Measurements from ENCODE around the gene RPLP2.

DNA sequence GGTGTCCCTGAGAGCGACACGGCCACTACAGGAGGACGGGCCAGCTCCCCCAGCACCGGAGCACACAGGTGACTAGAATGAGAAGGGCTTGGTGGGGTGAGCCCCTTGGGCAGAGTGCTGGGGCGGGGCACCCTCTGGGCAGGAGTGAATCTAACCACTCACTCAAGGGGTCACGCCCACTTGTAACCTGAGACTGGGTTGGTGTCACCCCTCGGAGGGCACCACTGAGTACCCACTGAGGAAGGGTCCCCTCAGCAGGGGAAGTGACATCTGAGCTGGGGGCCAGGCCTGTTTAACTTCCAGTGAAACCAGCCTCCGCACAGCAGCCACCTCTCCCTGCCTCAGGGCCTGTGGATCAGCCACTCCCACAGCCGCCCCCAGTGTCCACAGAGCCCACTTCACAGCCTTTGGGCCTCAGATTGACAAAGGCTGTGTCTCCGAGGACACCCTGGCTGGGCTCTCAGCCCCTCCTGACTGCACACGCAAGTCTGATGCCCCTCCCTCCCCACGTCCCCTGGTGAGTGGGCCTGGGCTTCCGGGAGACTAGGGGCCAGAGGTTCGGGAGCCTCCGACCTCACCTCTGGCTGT lies 38.1 kb upstream of the RPLP2 start:
- TF ChIP-seq, protein P1, sequence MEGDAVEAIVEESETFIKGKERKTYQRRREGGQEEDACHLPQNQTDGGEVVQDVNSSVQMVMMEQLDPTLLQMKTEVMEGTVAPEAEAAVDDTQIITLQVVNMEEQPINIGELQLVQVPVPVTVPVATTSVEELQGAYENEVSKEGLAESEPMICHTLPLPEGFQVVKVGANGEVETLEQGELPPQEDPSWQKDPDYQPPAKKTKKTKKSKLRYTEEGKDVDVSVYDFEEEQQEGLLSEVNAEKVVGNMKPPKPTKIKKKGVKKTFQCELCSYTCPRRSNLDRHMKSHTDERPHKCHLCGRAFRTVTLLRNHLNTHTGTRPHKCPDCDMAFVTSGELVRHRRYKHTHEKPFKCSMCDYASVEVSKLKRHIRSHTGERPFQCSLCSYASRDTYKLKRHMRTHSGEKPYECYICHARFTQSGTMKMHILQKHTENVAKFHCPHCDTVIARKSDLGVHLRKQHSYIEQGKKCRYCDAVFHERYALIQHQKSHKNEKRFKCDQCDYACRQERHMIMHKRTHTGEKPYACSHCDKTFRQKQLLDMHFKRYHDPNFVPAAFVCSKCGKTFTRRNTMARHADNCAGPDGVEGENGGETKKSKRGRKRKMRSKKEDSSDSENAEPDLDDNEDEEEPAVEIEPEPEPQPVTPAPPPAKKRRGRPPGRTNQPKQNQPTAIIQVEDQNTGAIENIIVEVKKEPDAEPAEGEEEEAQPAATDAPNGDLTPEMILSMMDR (IDR thresholded peaks at IDR 0.05; ENCODE audit: low read depth, low read length, poor library complexity, severe bottlenecking), result no peak
- TF ChIP-seq EZH2phosphoT487 (IDR thresholded peaks at IDR 0.05; ENCODE audit: borderline replicate concordance, low read length), result no peak

All from DOHH2 (cell line).